Measurements from ENCODE around the gene CTU2.

CTU2 gene

GRCh38 chr16:88742896-88743605 lies 36.7 kb downstream of the CTU2 start:
- DNase-seq (ENCODE audit: low read depth in 1 of 2, low spot score in 1 of 2): no peak

GRCh38 chr16:88743693-88744576 lies 37.6 kb downstream of the CTU2 start:
- DNase-seq (ENCODE audit: low read depth in 1 of 2, low spot score in 1 of 2): peak; percentile 57 to 66

GRCh38 chr16:88744577-88745521 lies 38.5 kb downstream of the CTU2 start:
- no peak for DNase-seq (ENCODE audit: low read depth in 1 of 2, low spot score in 1 of 2)

GRCh38 chr16:88746506-88746905 lies 40.2 kb downstream of the CTU2 start:
- no peak for DNase-seq (ENCODE audit: low read depth in 1 of 2, low spot score in 1 of 2)

- DNase-seq (ENCODE audit: low read depth in 1 of 2, low spot score in 1 of 2): no peak
Measured at GRCh38 chr16:88747588-88748301, 41.4 kb downstream of the CTU2 start.

- no peak for DNase-seq (ENCODE audit: low read depth in 1 of 2, low spot score in 1 of 2)
Measured at GRCh38 chr16:88748364-88748763, 42.1 kb downstream of the CTU2 start.

- no peak for DNase-seq (ENCODE audit: low read depth in 1 of 2, low spot score in 1 of 2)
Measured at GRCh38 chr16:88749358-88749757, 43.1 kb downstream of the CTU2 start.

GRCh38 chr16:88750854-88751253 lies 44.6 kb downstream of the CTU2 start:
- no peak for DNase-seq (ENCODE audit: low read depth in 1 of 2, low spot score in 1 of 2)

GRCh38 chr16:88752386-88753002 lies 46.2 kb downstream of the CTU2 start:
- no peak for DNase-seq (ENCODE audit: low read depth in 1 of 2, low spot score in 1 of 2)

GRCh38 chr16:88753191-88753590 lies 46.9 kb downstream of the CTU2 start:
- no peak for DNase-seq (ENCODE audit: low read depth in 1 of 2, low spot score in 1 of 2)

- no peak for DNase-seq (ENCODE audit: low read depth in 1 of 2, low spot score in 1 of 2)
Measured at GRCh38 chr16:88753602-88754001, 47.3 kb downstream of the CTU2 start.

- DNase-seq (ENCODE audit: low read depth in 1 of 2, low spot score in 1 of 2): no peak
Measured at GRCh38 chr16:88754109-88754911, 48.0 kb downstream of the CTU2 start.

- no peak for DNase-seq (ENCODE audit: low read depth in 1 of 2, low spot score in 1 of 2)
Measured at GRCh38 chr16:88754912-88755744, 48.8 kb downstream of the CTU2 start.

- DNase-seq (ENCODE audit: low read depth in 1 of 2, low spot score in 1 of 2): no peak
Measured at GRCh38 chr16:88755745-88756443, 49.6 kb downstream of the CTU2 start.

- DNase-seq (ENCODE audit: low read depth in 1 of 2, low spot score in 1 of 2): no peak
Measured at GRCh38 chr16:88758227-88758943, 52.1 kb downstream of the CTU2 start.

GRCh38 chr16:88758944-88759244 lies 52.6 kb downstream of the CTU2 start:
- no peak for DNase-seq (ENCODE audit: low read depth in 1 of 2, low spot score in 1 of 2)

- peak in 1 of 2 donors; percentile 51 for DNase-seq (ENCODE audit: low read depth in 1 of 2, low spot score in 1 of 2)
Measured at GRCh38 chr16:88759245-88759975, 53.1 kb downstream of the CTU2 start.
